PC-3 (cell line): Measurements from ENCODE around the gene NPR3.

Source experiments
- CTCF ChIP-seq: fragments of 300-600 bp; sonication (generic); conservative IDR thresholded peaks from 2 replicates; pipeline ENCODE4 v1.5.1; 2017; ENCODE audit warnings: antibody characterized with exemption, low read depth, mild to moderate bottlenecking, low read length
- EZH2 ChIP-seq: fragments of 300-600 bp; sonication (generic); IDR thresholded peaks from one replicate; pipeline ENCODE4 v1.6.1; 2017; ENCODE audit warnings: antibody characterized with exemption, mild to moderate bottlenecking, low read length; ENCODE audit not compliant: unreplicated experiment

GRCh38 chr5:32753765-32754164 lies 42.6 kb downstream of the NPR3 start:
- TF ChIP-seq CTCF (0 out of 2 replicates have a peak, but pooled peaks have one; percentile 15), EZH2 (no peak)
